B cell (primary cell): ENCODE results near the gene SLC25A21. TPM values are rescaled to one million over a fixed set of nuclear protein-coding genes. Genes with fewer than 3 reads are reported as not detected.

Source experiments
- ATAC-seq: fragments of 200-7000 bp; cut with Tn5 transposase; one replicate; pipeline ENCODE4 v1.10.0; 2021; ENCODE audit warnings: low read depth, mild to moderate bottlenecking, moderate number of reproducible peaks, moderate library complexity
- CTCF ChIA-PET: fragments of 350-600 bp; sonication (Branson Sonifier 250); formaldehyde crosslinking; loops from one replicate; lab custom pipeline; 2021; ENCODE audit warnings: antibody characterized with exemption, inconsistent platforms; lab: Charles Lee
- POLR2A ChIA-PET: fragments of 350-600 bp; sonication (Branson Sonifier 250); formaldehyde crosslinking; loops from one replicate; lab custom pipeline; 2021; ENCODE audit warnings: antibody characterized with exemption; lab: Charles Lee
- DNase-seq: peaks from one replicate; pipeline ENCODE4 v3.0.0; 2013
- H2AFZ ChIP-seq: 2 replicates; pipeline ENCODE4 v1.6.1; 2012; ENCODE audit warnings: mild to moderate bottlenecking, low read depth, low read length; ENCODE audit not compliant: insufficient read depth, poor library complexity, severe bottlenecking
- H3K27ac ChIP-seq, 2 donors: 1 replicate in 1 of 2; 2 replicates in 1 of 2; pipeline ENCODE4 v1.5.1; 2012 to 2013; ENCODE audit warnings: low read length in 2 of 2, mild to moderate bottlenecking in 2 of 2, moderate library complexity in 1 of 2
- H3K27me3 ChIP-seq, 4 experiments: fragments of 200-600 bp in 1 of 4; sonication (generic) in 1 of 4; replicated peaks in 1 of 4; 1 replicate in 2 of 4; 2 replicates in 2 of 4; pipeline versions ENCODE4 v1.6.1 to v1.7.0; 2013 to 2016; ENCODE audit warnings: low read length in 3 of 4, mild to moderate bottlenecking in 2 of 4, mixed read lengths in 1 of 4, moderate library complexity in 1 of 4; ENCODE audit not compliant: insufficient read depth in 4 of 4, control insufficient read depth in 3 of 4; ENCODE audit errors: control extremely low read depth in 1 of 4
- H3K36me3 ChIP-seq, 2 experiments: replicated peaks in 1 of 2; 1 replicate in 1 of 2; 2 replicates in 1 of 2; pipeline versions ENCODE4 v1.6.1 to v1.7.1; 2013; ENCODE audit warnings: low read length in 1 of 2; ENCODE audit not compliant: insufficient read depth in 2 of 2, control insufficient read depth in 1 of 2; ENCODE audit errors: control extremely low read depth in 1 of 2, extremely low read depth in 1 of 2
- H3K4me1 ChIP-seq, 2 donors: fragments of 200-600 bp in 1 of 2; sonication (generic) in 1 of 2; 1 replicate in 1 of 2; 2 replicates in 1 of 2; pipeline versions ENCODE4 v1.5.1 to v1.6.1; 2013 to 2017; ENCODE audit warnings: low read length in 2 of 2; ENCODE audit not compliant: control insufficient read depth in 2 of 2, insufficient read depth in 2 of 2
- H3K4me2 ChIP-seq: replicated peaks from 2 replicates; pipeline ENCODE3; 2012; ENCODE audit warnings: mild to moderate bottlenecking, low read depth, low read length; ENCODE audit not compliant: poor library complexity, severe bottlenecking
- H3K4me3 ChIP-seq, 5 experiments: fragments of 200-600 bp in 1 of 5; sonication (generic) in 1 of 5; 1 replicate in 3 of 5; 2 replicates in 2 of 5; pipeline versions ENCODE4 v1.5.1 to v1.7.0; 2011 to 2016; ENCODE audit warnings: low read length in 4 of 5, mild to moderate bottlenecking in 4 of 5, low read depth in 2 of 5, control low read depth in 1 of 5, moderate library complexity in 1 of 5; ENCODE audit not compliant: insufficient read depth in 1 of 5; ENCODE audit errors: control extremely low read depth in 1 of 5, extremely low read depth in 1 of 5
- H3K79me2 ChIP-seq: fragments of 200-600 bp; sonication (generic); one replicate; pipeline ENCODE4 v1.6.0; 2016; ENCODE audit warnings: low read length; ENCODE audit not compliant: control insufficient read depth, insufficient read depth
- H3K9ac ChIP-seq: fragments of 200-600 bp; sonication (generic); 2 replicates; pipeline ENCODE4 v1.6.1; 2017; ENCODE audit warnings: mild to moderate bottlenecking, low read length, moderate library complexity
- H3K9me3 ChIP-seq, 3 donors: one replicate each; pipeline versions ENCODE4 v1.6.1 to v1.7.1; 2013; ENCODE audit warnings: low read length in 2 of 3; ENCODE audit not compliant: control insufficient read depth in 2 of 3, insufficient read depth in 1 of 3; ENCODE audit errors: control extremely low read depth in 1 of 3
- H4K20me1 ChIP-seq: 2 replicates; pipeline ENCODE4 v1.6.0; 2012; ENCODE audit warnings: mild to moderate bottlenecking, low read length; ENCODE audit not compliant: insufficient read depth, control insufficient read depth, poor library complexity, severe bottlenecking
- H3K27ac Mint-ChIP-seq: one replicate; pipeline ENCODE4 v1.8.0; 2021; ENCODE audit warnings: mixed read lengths
- H3K27me3 Mint-ChIP-seq: one replicate; pipeline ENCODE4 v1.8.0; 2021; ENCODE audit warnings: mixed read lengths
- H3K4me1 Mint-ChIP-seq: one replicate; pipeline ENCODE4 v1.8.0; 2021; ENCODE audit warnings: mixed read lengths
- H3K4me3 Mint-ChIP-seq: one replicate; pipeline ENCODE4 v1.8.0; 2021; ENCODE audit warnings: mixed read lengths
- H3K9me3 Mint-ChIP-seq: one replicate; pipeline ENCODE4 v1.8.0; 2022; ENCODE audit warnings: mixed read lengths; ENCODE audit not compliant: insufficient read depth
- EZH2 ChIP-seq: IDR thresholded peaks from 2 replicates; pipeline ENCODE4 v1.6.1; 2012; ENCODE audit warnings: borderline replicate concordance, low read depth, mild to moderate bottlenecking, moderate library complexity, low read length; ENCODE audit not compliant: insufficient read depth, poor library complexity, severe bottlenecking
- WGBS: methylation state at CpG from one replicate; pipeline ENCODE4 v1.1.5; 2013; ENCODE audit warnings: missing lambda C conversion rate; ENCODE audit not compliant: insufficient coverage; 5-methylcytosine and 5-hydroxymethylcytosine counted together
- intact Hi-C: fragments of 100-400 bp; cut with micrococcal nuclease; formaldehyde crosslinking; loops from one replicate; pipeline ENCODE4 v1.10.0; 2022
- polyA plus RNA-seq: library from polyadenylated mRNA; depleted of rRNA; stranded (reverse); fragments of >200 nt; gene quantifications from 2 replicates; pipeline ENCODE4 v1.2.3, GENCODE V29; 2012
- total RNA-seq, 2 donors: library from RNA; stranded (reverse); fragments of 120-200 nt in 1 of 2; gene quantifications; 1 replicate in 1 of 2; 2 replicates in 1 of 2; pipeline versions ENCODE4 v1.2.3 to v1.2.4, GENCODE V29; 2013 to 2022
- TF ChIP-seq, protein P1 (sequence below): fragments of 200-600 bp; IDR thresholded peaks from one replicate; pipeline ENCODE4 v1.8.0; 2022; ENCODE audit warnings: antibody characterized with exemption, mild to moderate bottlenecking

The SLC25A21 gene
- total and polyA plus RNA-seq, 2 donors (not counting 1 experiment from before 2014, with no cell fraction given), result not detected

DNA sequence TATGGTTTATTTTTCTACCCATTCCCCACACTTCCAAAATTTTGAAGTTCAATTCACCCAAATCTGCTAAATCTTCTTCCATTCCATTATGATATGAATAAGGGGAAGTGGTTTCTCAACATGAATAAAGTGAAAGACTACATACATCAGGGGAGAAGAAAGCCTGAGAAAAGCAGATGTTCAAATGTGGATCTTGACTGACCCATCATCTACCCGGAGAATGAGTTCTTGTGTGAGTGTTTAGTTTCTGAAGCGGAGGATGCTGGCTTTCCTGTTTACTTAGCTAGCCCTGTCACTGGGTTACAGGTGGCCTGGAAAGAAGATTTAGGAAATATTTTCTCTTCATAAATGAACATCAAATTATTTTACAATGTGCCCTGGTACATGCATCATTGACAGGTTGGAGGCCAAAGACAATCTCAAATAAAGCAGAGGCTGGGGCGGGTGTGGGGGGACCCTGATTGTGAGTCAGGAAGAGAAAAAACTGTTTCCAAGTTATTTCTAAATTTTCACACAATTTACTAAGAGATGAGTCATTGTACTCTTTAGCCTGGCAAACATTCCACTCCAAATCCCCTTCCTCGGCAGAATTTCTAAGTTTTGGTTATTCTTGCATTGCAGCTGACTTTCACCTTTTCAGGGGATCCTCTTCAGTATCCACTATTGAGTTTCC lies 135.6 kb downstream of the SLC25A21 start:
- Histone ChIP-seq H3K27me3 (no peaks in the 10 kb centered on the region), H3K9me3 (no peaks in the 10 kb centered on the region), H3K4me1 (no peaks in the 10 kb centered on the region), H3K9ac (no peak overlapping the region), H3K79me2 (no peaks in the 10 kb centered on the region), H2AFZ (no peak overlapping the region), H3K4me3 (no peak overlapping the region), H3K27ac (no peak overlapping the region), H4K20me1 (no peaks in the 10 kb centered on the region), H3K4me2 (no peak overlapping the region), H3K36me3 (no peaks in the 10 kb centered on the region)
- Mint-ChIP-seq H3K27me3 (no peaks in the 10 kb centered on the region), H3K9me3 (peaks cover 2% of the 10 kb centered on the region), H3K4me1 (no peaks in the 10 kb centered on the region), H3K27ac (no peak overlapping the region), H3K4me3 (no peak overlapping the region)
- intact Hi-C loops, result no loop called here
- ATAC-seq (no peak), DNase-seq (no peak)
- POLR2A ChIA-PET, result no interaction called here
- 44% methylated on average over 1 of the region's 4 CpGs for WGBS
- TF ChIP-seq EZH2, result no peak
- TF ChIP-seq, protein P1, sequence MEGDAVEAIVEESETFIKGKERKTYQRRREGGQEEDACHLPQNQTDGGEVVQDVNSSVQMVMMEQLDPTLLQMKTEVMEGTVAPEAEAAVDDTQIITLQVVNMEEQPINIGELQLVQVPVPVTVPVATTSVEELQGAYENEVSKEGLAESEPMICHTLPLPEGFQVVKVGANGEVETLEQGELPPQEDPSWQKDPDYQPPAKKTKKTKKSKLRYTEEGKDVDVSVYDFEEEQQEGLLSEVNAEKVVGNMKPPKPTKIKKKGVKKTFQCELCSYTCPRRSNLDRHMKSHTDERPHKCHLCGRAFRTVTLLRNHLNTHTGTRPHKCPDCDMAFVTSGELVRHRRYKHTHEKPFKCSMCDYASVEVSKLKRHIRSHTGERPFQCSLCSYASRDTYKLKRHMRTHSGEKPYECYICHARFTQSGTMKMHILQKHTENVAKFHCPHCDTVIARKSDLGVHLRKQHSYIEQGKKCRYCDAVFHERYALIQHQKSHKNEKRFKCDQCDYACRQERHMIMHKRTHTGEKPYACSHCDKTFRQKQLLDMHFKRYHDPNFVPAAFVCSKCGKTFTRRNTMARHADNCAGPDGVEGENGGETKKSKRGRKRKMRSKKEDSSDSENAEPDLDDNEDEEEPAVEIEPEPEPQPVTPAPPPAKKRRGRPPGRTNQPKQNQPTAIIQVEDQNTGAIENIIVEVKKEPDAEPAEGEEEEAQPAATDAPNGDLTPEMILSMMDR, result no peak
- CTCF ChIA-PET, result no interaction called here

DNA sequence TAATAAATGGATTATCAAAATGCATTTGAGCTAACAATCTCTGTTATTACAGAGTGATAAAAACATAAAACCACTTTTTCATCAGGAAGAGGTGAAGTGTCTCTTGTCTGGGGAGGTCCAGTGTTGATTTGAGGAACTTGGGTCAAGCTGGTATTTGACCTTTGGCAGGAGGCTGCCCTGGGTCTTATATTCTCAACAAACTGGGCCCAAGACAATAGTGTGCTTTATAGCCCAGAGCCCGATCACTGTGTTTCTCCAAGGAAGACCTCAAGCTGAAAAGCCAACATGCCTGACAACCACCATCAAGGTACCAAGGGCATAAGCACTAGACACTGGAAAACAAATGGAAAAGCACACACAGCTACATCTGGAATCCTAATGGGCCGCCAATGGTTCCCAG lies 137.0 kb downstream of the SLC25A21 start:
- no CpG with 5 or more reads among the region's 2 CpGs for WGBS
- H3K27ac ChIP-seq, result no peak overlapping the region
- H3K4me3 Mint-ChIP-seq, result no peak overlapping the region
- H3K27me3 ChIP-seq, result no peaks in the 10 kb centered on the region
- H3K9ac ChIP-seq, result no peak overlapping the region
- ChIA-PET CTCF (no interaction called here), POLR2A (no interaction called here)
- H3K4me1 Mint-ChIP-seq, result no peaks in the 10 kb centered on the region
- H3K4me3 ChIP-seq, result no peak overlapping the region
- ATAC-seq (no peak), DNase-seq (no peak)
- H2AFZ ChIP-seq, result no peak overlapping the region
- H3K9me3 ChIP-seq, result no peaks in the 10 kb centered on the region
- no peaks in the 10 kb centered on the region for H4K20me1 ChIP-seq
- no peaks in the 10 kb centered on the region for H3K4me1 ChIP-seq
- no peaks in the 10 kb centered on the region for H3K36me3 ChIP-seq
- peaks cover 2% of the 10 kb centered on the region for H3K9me3 Mint-ChIP-seq
- TF ChIP-seq, protein P1, result no peak
- no peak for TF ChIP-seq EZH2
- H3K27ac Mint-ChIP-seq, result no peak overlapping the region
- H3K4me2 ChIP-seq, result no peak overlapping the region
- intact Hi-C loops, result no loop called here
- no peaks in the 10 kb centered on the region for H3K27me3 Mint-ChIP-seq
- H3K79me2 ChIP-seq, result no peaks in the 10 kb centered on the region
